Parathyroid adenoma (tissue), 2 donors: ENCODE results near the gene GJD2.

Experiments used
- H2AFZ ChIP-seq: fragments of 300-600 bp; sonication (generic); one replicate; pipeline ENCODE4 v1.7.0; 2017; ENCODE audit warnings: antibody characterized with exemption, mild to moderate bottlenecking
- H3K27ac ChIP-seq: fragments of 300-600 bp; sonication (generic); one replicate; pipeline ENCODE4 v1.7.0; 2017
- H3K27me3 ChIP-seq: fragments of 300-600 bp; sonication (generic); one replicate; pipeline ENCODE4 v1.7.0; 2017; ENCODE audit warnings: low read length; ENCODE audit not compliant: control insufficient read depth, insufficient read depth
- H3K36me3 ChIP-seq: fragments of 300-600 bp; sonication (generic); one replicate; pipeline ENCODE4 v1.7.0; 2017; ENCODE audit warnings: low read length; ENCODE audit not compliant: control insufficient read depth, insufficient read depth
- H3K4me1 ChIP-seq: fragments of 300-600 bp; sonication (generic); one replicate; pipeline ENCODE4 v1.7.0; 2017; ENCODE audit warnings: control low read depth
- H3K4me2 ChIP-seq: fragments of 300-600 bp; sonication (generic); one replicate; pipeline ENCODE4 v1.7.0; 2017; ENCODE audit warnings: low read length
- H3K4me3 ChIP-seq: fragments of 300-600 bp; sonication (generic); one replicate; pipeline ENCODE4 v1.7.0; 2017; ENCODE audit warnings: low read depth, low read length
- H3K79me2 ChIP-seq: fragments of 300-600 bp; sonication (generic); one replicate; pipeline ENCODE4 v1.7.0; 2017; ENCODE audit warnings: control low read depth
- H3K9ac ChIP-seq: fragments of 300-600 bp; sonication (generic); one replicate; pipeline ENCODE4 v1.7.0; 2017; ENCODE audit warnings: mild to moderate bottlenecking
- H3K9me3 ChIP-seq: fragments of 300-600 bp; sonication (generic); one replicate; pipeline ENCODE4 v1.7.0; 2017; ENCODE audit warnings: low read length; ENCODE audit not compliant: control insufficient read depth
- TF ChIP-seq, protein P1 (sequence below): fragments of 300-600 bp; sonication (generic); IDR thresholded peaks from one replicate; pipeline ENCODE4 v1.7.0; 2017; ENCODE audit warnings: antibody characterized with exemption, mild to moderate bottlenecking
- donor health status: primary hyperparathyroidism.

Gene GJD2

DNA sequence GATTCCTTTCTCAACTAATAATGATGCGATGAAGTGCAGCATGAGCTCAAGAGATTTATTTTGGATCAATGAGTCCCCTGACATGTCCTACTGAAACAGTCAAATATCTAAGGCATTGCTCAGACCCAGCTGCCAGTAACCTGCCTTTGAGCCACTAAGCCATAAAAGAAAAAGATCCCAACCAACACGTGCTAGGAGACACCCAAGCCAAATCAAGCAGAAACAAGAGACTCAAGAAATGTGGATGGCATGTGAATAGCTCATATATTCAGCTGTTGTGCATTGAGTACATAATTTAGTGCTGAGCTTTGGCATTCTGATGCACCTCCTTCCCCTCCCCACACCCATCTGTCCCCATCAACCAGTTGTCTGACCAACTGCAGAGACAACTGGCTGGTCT, 29.2 kb downstream of the GJD2 start:
- no peak overlapping the region for H3K27ac ChIP-seq
- H3K9me3 ChIP-seq: no peaks in the 10 kb centered on the region
- no peaks in the 10 kb centered on the region for H3K27me3 ChIP-seq
- H3K4me1 ChIP-seq: no peaks in the 10 kb centered on the region
- TF ChIP-seq, protein P1, sequence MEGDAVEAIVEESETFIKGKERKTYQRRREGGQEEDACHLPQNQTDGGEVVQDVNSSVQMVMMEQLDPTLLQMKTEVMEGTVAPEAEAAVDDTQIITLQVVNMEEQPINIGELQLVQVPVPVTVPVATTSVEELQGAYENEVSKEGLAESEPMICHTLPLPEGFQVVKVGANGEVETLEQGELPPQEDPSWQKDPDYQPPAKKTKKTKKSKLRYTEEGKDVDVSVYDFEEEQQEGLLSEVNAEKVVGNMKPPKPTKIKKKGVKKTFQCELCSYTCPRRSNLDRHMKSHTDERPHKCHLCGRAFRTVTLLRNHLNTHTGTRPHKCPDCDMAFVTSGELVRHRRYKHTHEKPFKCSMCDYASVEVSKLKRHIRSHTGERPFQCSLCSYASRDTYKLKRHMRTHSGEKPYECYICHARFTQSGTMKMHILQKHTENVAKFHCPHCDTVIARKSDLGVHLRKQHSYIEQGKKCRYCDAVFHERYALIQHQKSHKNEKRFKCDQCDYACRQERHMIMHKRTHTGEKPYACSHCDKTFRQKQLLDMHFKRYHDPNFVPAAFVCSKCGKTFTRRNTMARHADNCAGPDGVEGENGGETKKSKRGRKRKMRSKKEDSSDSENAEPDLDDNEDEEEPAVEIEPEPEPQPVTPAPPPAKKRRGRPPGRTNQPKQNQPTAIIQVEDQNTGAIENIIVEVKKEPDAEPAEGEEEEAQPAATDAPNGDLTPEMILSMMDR: no peak
- no peaks in the 10 kb centered on the region for H3K79me2 ChIP-seq
- no peak overlapping the region for H3K4me3 ChIP-seq
- H3K36me3 ChIP-seq: no peaks in the 10 kb centered on the region
- no peak overlapping the region for H3K9ac ChIP-seq
- H3K4me2 ChIP-seq: no peak overlapping the region
- H2AFZ ChIP-seq: no peak overlapping the region

DNA sequence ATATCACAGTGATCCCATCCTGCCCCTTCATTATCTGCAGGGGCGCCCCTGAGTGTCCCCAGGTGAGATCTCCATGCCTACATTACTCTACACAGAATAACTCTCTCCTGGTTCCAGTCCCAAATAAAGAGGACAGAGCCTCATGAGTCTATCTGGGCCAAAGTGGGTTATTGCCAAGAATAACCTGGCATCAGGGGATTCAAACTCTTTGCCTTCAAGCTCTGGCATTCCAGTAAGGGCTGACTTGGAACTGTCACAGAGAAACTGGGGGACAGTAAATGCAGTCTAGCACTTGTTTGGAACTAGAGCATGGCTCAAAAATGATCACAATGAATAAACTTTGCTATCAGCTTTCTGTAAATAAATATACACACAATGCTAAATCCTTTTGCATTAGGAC, 30.3 kb downstream of the GJD2 start:
- no peak overlapping the region for H3K27ac ChIP-seq
- TF ChIP-seq, protein P1: no peak
- H2AFZ ChIP-seq: no peak overlapping the region
- H3K9me3 ChIP-seq: no peaks in the 10 kb centered on the region
- no peaks in the 10 kb centered on the region for H3K36me3 ChIP-seq
- no peak overlapping the region for H3K9ac ChIP-seq
- no peaks in the 10 kb centered on the region for H3K4me1 ChIP-seq
- H3K4me2 ChIP-seq: no peak overlapping the region
- H3K27me3 ChIP-seq: no peaks in the 10 kb centered on the region
- H3K79me2 ChIP-seq: no peaks in the 10 kb centered on the region
- H3K4me3 ChIP-seq: no peak overlapping the region

DNA sequence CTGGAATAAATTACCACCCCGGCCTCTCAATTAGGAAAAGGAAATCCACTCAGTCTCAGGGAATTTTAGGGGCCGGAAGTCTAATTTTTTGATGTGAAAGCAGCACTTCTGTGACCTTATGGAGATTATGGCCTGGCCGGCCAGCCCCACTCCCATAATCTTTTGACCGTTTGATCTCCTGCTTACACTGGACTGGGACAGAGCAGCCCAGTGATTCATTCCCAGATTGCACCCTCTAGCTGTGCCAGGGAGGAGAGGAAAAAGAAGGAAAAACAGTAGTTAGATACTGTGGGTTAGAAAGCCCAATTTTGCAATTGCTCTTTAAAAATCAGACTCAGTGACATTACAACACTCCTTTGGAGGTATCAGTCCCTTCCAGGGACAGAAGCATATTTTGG, 32.4 kb downstream of the GJD2 start:
- Histone ChIP-seq H3K9me3 (no peaks in the 10 kb centered on the region), H3K4me1 (no peaks in the 10 kb centered on the region), H3K27me3 (no peaks in the 10 kb centered on the region), H3K9ac (no peak overlapping the region), H3K4me3 (no peak overlapping the region), H2AFZ (no peak overlapping the region), H3K27ac (no peak overlapping the region), H3K36me3 (no peaks in the 10 kb centered on the region), H3K4me2 (no peak overlapping the region), H3K79me2 (no peaks in the 10 kb centered on the region)
- TF ChIP-seq, protein P1: no peak

DNA sequence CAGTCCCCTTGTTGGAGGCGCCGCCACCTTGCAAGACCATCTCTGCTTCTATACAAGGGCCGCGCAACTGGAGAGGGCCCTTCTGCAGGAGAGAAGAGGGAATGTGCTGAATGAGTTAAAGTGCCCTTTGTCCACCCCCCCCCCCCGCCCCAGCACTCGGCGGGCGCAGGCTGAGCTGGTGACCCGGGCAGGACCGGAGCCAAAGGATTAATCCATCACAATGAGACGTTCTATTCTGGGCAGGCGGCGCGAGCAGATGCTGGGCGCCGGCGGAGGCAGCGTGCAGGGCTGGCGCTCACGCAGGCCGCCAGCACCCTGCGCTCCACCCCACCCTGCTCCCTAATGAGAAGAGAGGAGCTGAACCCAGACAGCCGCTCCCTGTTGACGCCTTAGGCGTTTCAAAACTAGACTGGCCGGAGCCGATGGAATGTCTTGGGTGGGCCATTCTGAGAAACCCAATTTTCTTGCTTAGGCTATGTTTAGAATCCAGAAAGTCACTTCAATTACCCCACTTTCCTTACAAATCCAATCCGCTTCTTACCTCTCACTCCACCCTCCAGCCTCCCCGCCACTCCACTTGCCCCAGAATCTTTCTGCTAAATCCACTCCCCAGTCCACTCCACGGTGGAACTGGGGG, 32.9 kb downstream of the GJD2 start:
- Histone ChIP-seq H3K9ac (no peak overlapping the region), H3K79me2 (no peaks in the 10 kb centered on the region), H3K4me3 (no peak overlapping the region), H3K27ac (no peak overlapping the region), H3K4me2 (no peak overlapping the region), H3K9me3 (no peaks in the 10 kb centered on the region), H3K4me1 (no peaks in the 10 kb centered on the region), H3K27me3 (no peaks in the 10 kb centered on the region), H2AFZ (no peak overlapping the region), H3K36me3 (no peaks in the 10 kb centered on the region)
- TF ChIP-seq, protein P1: no peak

DNA sequence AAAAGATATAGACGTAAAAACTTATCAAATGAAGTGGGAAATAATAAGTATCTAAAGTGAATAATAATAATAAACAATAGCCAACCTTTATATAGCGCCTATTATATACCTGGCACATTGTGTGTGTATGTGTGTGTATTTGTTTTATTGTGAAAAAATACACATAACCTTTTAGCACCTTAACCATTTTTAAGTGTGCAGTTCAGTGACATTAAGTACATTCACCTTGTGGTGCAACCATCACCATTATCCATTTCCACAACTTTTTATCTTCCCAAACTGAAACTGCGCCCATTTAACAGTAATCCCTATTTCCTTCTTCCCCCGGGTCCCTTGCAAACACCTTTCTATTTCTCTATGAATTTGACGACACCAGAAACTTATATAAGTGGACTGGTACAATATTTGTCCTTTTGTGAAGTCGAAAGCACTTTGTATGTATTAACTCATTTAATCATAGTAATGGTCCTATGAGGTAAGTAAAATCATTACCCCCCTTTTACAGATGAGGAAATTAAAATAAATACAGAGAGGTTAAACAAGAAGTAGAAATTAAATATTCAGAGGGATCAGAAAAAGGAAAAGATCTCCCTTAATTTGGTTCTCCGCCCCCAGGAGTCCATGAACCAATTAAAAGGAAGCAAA, 33.5 kb downstream of the GJD2 start:
- Histone ChIP-seq H2AFZ (no peak overlapping the region), H3K9me3 (no peaks in the 10 kb centered on the region), H3K27me3 (no peaks in the 10 kb centered on the region), H3K27ac (no peak overlapping the region), H3K36me3 (no peaks in the 10 kb centered on the region), H3K9ac (no peak overlapping the region), H3K4me1 (no peaks in the 10 kb centered on the region), H3K79me2 (no peaks in the 10 kb centered on the region), H3K4me2 (no peak overlapping the region), H3K4me3 (no peak overlapping the region)
- TF ChIP-seq, protein P1: no peak
